ENCODE measurements around the gene LAMA5. TPM values are rescaled to one million over a fixed set of nuclear protein-coding genes. Genes with fewer than 3 reads are reported as not detected.

The LAMA5 gene, protein sequence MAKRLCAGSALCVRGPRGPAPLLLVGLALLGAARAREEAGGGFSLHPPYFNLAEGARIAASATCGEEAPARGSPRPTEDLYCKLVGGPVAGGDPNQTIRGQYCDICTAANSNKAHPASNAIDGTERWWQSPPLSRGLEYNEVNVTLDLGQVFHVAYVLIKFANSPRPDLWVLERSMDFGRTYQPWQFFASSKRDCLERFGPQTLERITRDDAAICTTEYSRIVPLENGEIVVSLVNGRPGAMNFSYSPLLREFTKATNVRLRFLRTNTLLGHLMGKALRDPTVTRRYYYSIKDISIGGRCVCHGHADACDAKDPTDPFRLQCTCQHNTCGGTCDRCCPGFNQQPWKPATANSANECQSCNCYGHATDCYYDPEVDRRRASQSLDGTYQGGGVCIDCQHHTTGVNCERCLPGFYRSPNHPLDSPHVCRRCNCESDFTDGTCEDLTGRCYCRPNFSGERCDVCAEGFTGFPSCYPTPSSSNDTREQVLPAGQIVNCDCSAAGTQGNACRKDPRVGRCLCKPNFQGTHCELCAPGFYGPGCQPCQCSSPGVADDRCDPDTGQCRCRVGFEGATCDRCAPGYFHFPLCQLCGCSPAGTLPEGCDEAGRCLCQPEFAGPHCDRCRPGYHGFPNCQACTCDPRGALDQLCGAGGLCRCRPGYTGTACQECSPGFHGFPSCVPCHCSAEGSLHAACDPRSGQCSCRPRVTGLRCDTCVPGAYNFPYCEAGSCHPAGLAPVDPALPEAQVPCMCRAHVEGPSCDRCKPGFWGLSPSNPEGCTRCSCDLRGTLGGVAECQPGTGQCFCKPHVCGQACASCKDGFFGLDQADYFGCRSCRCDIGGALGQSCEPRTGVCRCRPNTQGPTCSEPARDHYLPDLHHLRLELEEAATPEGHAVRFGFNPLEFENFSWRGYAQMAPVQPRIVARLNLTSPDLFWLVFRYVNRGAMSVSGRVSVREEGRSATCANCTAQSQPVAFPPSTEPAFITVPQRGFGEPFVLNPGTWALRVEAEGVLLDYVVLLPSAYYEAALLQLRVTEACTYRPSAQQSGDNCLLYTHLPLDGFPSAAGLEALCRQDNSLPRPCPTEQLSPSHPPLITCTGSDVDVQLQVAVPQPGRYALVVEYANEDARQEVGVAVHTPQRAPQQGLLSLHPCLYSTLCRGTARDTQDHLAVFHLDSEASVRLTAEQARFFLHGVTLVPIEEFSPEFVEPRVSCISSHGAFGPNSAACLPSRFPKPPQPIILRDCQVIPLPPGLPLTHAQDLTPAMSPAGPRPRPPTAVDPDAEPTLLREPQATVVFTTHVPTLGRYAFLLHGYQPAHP (N-terminal part only)
- total RNA-seq = 5.4 and 14.2 TPM in 2 replicates

DNA sequence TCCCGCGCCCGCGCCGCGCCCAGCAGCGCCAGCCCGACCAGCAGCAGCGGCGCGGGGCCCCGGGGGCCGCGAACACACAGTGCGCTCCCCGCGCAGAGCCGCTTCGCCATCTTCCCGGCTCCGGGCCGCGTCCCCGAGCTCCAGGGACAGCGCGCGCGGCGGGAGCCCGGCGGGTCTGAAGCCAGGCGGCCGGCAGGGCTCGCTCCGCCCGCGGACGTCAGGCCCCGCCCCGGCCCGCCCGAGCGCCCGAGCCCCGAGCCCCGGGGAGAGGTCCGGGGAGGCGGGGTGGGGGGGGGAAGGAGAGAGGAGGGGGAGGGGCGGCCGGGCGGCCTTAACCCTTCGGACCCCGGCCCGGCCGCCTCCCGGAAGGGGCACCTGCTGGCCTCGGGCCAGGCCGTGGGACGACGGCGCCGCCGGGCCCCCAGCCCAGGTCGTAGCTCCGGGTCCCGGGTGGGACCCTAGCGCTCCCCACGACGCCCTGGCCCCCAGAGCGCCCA, at the start of gene LAMA5:
TSS of gene LAMA5 (minus strand) at position 177 of the 497 bp plus-strand sequence. CDS start at position 110, 67 bp downstream.
- DNase-seq (ENCODE audit: low read depth in 2 of 2) = peak; percentile 39 to 58

- no peak for DNase-seq (ENCODE audit: low read depth in 2 of 2)
Observed at GRCh38 chr20:62415354-62416111, 48.4 kb upstream of the LAMA5 start.

GRCh38 chr20:62413896-62414481, 46.9 kb upstream of the LAMA5 start:
- peak in 1 of 2 donors; percentile 13 for DNase-seq (ENCODE audit: low read depth in 2 of 2)

DNA sequence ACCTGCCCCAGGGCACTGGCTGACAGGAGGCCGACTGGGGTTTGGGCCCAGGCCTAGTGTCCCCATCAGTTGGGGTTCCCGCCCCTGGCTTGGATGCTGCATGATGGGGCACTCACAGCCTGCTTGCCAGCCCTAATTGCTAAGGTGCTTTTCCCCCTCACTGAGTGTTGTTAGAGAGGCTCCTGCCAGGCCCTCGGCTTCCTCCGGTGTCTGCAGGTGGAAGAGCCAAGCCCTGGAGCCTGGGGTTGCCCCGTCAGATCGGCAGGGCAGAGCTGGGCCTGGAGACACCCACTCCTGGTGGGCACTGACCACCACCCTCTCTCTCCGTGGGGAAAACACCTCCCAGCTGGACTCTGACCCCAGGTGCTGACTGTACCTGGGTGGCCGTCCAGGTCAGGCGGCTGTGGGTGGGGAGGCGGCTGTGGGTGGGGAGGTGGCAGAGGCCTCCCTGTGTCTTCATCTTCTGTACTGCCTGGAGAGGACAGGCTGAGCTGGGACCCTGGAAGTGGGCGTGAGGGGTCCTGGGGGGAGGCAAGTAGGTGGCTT, 46.0 kb upstream of the LAMA5 start:
- no peak for DNase-seq (ENCODE audit: low read depth in 2 of 2)

GRCh38 chr20:62412194-62413024, 45.3 kb upstream of the LAMA5 start:
- DNase-seq (ENCODE audit: low read depth in 2 of 2) = no peak

- DNase-seq (ENCODE audit: low read depth in 2 of 2) = no peak
Observed at GRCh38 chr20:62411479-62412193, 44.5 kb upstream of the LAMA5 start.

GRCh38 chr20:62410746-62411478, 43.8 kb upstream of the LAMA5 start:
- DNase-seq (ENCODE audit: low read depth in 2 of 2) = no peak

GRCh38 chr20:62409931-62410745, 43.0 kb upstream of the LAMA5 start:
- DNase-seq (ENCODE audit: low read depth in 2 of 2) = peak; percentile 12 to 40

DNA sequence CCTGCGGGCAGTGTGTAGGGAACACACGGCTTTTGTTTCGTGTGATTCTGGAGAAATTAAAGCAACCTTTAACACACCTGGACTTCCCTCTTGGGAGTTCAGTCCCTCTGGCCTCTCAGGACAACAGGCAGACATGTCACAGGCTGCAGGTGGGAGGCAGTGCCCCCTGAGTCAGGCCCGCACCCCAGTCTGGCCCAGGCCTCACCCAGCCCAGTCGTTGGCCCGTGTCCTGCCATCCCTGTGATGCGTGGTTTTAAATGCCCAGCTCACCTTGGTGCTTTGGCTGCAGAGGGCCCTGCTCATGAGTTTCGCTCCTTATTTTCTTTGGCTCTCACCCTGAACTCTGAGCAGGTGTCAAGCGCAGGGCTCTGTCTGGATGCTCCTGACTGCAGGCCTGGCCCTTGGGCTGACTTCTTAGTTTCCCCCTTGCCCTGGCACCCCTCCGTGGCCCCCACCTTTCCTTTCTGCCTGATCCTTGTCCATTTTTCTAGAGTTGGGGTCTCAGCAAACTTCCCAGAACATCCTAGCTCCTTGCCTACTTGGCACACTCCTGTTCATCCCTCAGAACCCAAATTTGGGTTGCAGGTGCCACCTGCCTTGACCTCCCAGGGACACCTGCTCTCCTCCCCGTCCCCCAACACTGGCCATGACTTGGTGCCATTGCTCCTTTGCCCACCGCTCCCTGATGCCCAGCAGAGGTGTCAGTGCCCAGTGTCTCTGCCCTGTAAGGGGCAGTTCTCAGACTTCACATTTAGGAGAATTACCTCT, 42.2 kb upstream of the LAMA5 start:
- DNase-seq (ENCODE audit: low read depth in 2 of 2) = no peak

GRCh38 chr20:62408640-62409039, 41.5 kb upstream of the LAMA5 start:
- DNase-seq (ENCODE audit: low read depth in 2 of 2) = no peak

- DNase-seq (ENCODE audit: low read depth in 2 of 2) = no peak
Observed at GRCh38 chr20:62408055-62408454, 40.9 kb upstream of the LAMA5 start.

DNA sequence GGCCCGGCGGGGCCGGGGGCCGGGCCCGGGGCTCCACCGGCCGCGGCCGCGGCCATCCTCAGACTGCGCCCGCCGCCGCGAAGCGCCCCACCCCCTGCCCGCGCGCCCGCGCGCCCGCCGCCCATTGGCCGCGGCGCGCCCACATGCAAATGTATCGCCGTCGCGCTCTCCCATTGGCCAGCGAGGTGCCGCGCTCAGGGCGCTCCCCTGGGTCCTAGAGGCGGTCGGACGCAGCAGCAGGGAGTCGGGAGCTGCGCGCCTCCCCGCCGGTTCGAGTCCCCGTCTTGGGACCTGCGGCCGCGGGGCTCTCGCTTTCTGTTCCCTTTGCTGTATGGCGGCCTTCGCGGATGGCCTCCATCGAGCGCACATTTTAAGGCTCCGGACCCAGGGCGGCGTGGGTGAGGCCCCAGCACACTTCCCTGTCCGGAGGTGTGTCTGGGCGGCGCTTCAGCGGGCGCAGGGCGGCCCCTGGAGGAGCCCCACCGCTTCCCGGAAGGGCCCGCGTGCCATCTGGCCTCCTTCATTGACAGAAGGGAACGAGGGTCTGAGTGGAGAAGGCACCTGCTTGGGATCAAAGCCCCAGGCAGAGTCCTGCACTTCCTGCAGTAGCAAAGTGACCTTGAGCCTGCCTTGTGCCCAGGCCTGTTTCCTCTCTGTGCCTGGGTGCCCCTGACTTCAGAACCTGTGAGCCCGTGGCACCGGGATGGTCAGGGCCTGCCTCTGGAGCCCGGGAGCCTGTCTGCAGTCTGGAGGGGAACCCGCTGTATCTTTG, 40.3 kb upstream of the LAMA5 start, which contains the start of gene CABLES2:
TSS of gene CABLES2 (minus strand) at position 65 of the 772 bp plus-strand sequence. CDS start at position 56, 9 bp downstream.
- DNase-seq (ENCODE audit: low read depth in 2 of 2) = peak; percentile 94 to 96

GRCh38 chr20:62406635-62407176, 39.6 kb upstream of the LAMA5 start:
- DNase-seq (ENCODE audit: low read depth in 2 of 2) = no peak

- DNase-seq (ENCODE audit: low read depth in 2 of 2) = no peak
Observed at GRCh38 chr20:62405981-62406513, 38.9 kb upstream of the LAMA5 start.
